ENCODE measurements around the gene RAPGEF1. TPM values are rescaled to one million over a fixed set of nuclear protein-coding genes. Genes with fewer than 3 reads are reported as not detected.
"Not testable (repeated sequence)": the region's sequence is repeated elsewhere in the genome, so short reads cannot be mapped to it uniquely, and the experiment has no call there.

The RAPGEF1 gene
- total and polyA plus RNA-seq, 5 donors from 2014 or later, result 3.8 to 159 (median 4.6) TPM

- Histone ChIP-seq H3K27ac (ENCODE audit: insufficient read depth, low read length, poor library complexity, severe bottlenecking) (peak overlapping the region; percentile 70), H3K36me3 (ENCODE audit: control insufficient read depth, insufficient read depth, low read length) (no peaks in the 10 kb centered on the region), H3K9me3 (ENCODE audit: control insufficient read depth in 2 of 2, low read length in 2 of 2) (no peaks in the 10 kb centered on the region), H3K4me3 (ENCODE audit: low read depth, low read length) (peak overlapping the region; percentile 62), H3K4me1 (ENCODE audit: control insufficient read depth, insufficient read depth, low read length, poor library complexity, severe bottlenecking) (peaks cover 53% of the 10 kb centered on the region), H3K27me3 (ENCODE audit: control insufficient read depth, insufficient read depth, low read length) (no peaks in the 10 kb centered on the region)
- Mint-ChIP-seq H3K4me1 (peaks cover 33 to 73% (median 56%) of the 10 kb centered on the region in 4 donors), H3K27me3 (no peaks in the 10 kb centered on the region), H3K9me3 (no peaks in the 10 kb centered on the region), H3K36me3 (no peaks in the 10 kb centered on the region), H3K4me3 (peak overlapping the region in 2 of 4 donors; percentile 64 to 72), H3K27ac (peak overlapping the region; percentile 88 to 98 (median 88))
- ATAC-seq (ENCODE audit: low read depth in 2 of 2) (no peak), DNase-seq (no peak)
Observed at GRCh38 chr9:131657456-131657855, 82.4 kb downstream of the RAPGEF1 start.

- peaks cover 33 to 68% (median 53%) of the 10 kb centered on the region in 4 donors for H3K4me1 Mint-ChIP-seq
- H3K27me3 Mint-ChIP-seq, result no peaks in the 10 kb centered on the region
- peak overlapping the region; percentile 83 to 95 (median 88) for H3K27ac Mint-ChIP-seq
- no peaks in the 10 kb centered on the region for H3K36me3 ChIP-seq (ENCODE audit: control insufficient read depth, insufficient read depth, low read length)
- H3K9me3 ChIP-seq (ENCODE audit: control insufficient read depth in 2 of 2, low read length in 2 of 2), result no peaks in the 10 kb centered on the region
- no peaks in the 10 kb centered on the region for H3K9me3 Mint-ChIP-seq
- DNase-seq (peak in 2 of 3 donors; percentile 35 to 66), ATAC-seq (ENCODE audit: low read depth in 2 of 2) (peak; percentile 36 to 48)
- H3K4me3 Mint-ChIP-seq, result peak overlapping the region; percentile 13 to 72 (median 53)
- peak overlapping the region; percentile 70 for H3K27ac ChIP-seq (ENCODE audit: insufficient read depth, low read length, poor library complexity, severe bottlenecking)
- H3K4me3 ChIP-seq (ENCODE audit: low read depth, low read length), result peak overlapping the region; percentile 62
- H3K36me3 Mint-ChIP-seq, result no peaks in the 10 kb centered on the region
- H3K27me3 ChIP-seq (ENCODE audit: control insufficient read depth, insufficient read depth, low read length), result no peaks in the 10 kb centered on the region
- peaks cover 48% of the 10 kb centered on the region for H3K4me1 ChIP-seq (ENCODE audit: control insufficient read depth, insufficient read depth, low read length, poor library complexity, severe bottlenecking)
Observed at GRCh38 chr9:131657037-131657377, 82.9 kb downstream of the RAPGEF1 start.

- Mint-ChIP-seq H3K4me1 (peaks cover 33 to 70% (median 54%) of the 10 kb centered on the region in 4 donors), H3K36me3 (no peaks in the 10 kb centered on the region), H3K9me3 (no peaks in the 10 kb centered on the region), H3K27me3 (no peaks in the 10 kb centered on the region), H3K27ac (peak overlapping the region; percentile 83 to 95 (median 88)), H3K4me3 (peak overlapping the region; percentile 13 to 72 (median 53))
- Histone ChIP-seq H3K27ac (ENCODE audit: insufficient read depth, low read length, poor library complexity, severe bottlenecking) (peak overlapping the region; percentile 70), H3K4me3 (ENCODE audit: low read depth, low read length) (peak overlapping the region; percentile 62), H3K4me1 (ENCODE audit: control insufficient read depth, insufficient read depth, low read length, poor library complexity, severe bottlenecking) (peaks cover 48% of the 10 kb centered on the region), H3K36me3 (ENCODE audit: control insufficient read depth, insufficient read depth, low read length) (no peaks in the 10 kb centered on the region), H3K27me3 (ENCODE audit: control insufficient read depth, insufficient read depth, low read length) (no peaks in the 10 kb centered on the region), H3K9me3 (ENCODE audit: control insufficient read depth in 2 of 2, low read length in 2 of 2) (no peaks in the 10 kb centered on the region)
- DNase-seq, result peak; percentile 46 to 80 (median 59)
- ATAC-seq (ENCODE audit: low read depth in 2 of 2), result peak; percentile 88 to 89
Observed at GRCh38 chr9:131656356-131657036, 83.4 kb downstream of the RAPGEF1 start.

- not testable (repeated sequence) for ATAC-seq (ENCODE audit: low read depth in 2 of 2); H3K4me3 ChIP-seq (ENCODE audit: low read depth, low read length); DNase-seq; H3K27me3 ChIP-seq (ENCODE audit: control insufficient read depth, insufficient read depth, low read length); H3K27me3 Mint-ChIP-seq; H3K4me3 Mint-ChIP-seq; H3K9me3 ChIP-seq (ENCODE audit: control insufficient read depth in 2 of 2, low read length in 2 of 2); H3K27ac ChIP-seq (ENCODE audit: insufficient read depth, low read length, poor library complexity, severe bottlenecking); H3K9me3 Mint-ChIP-seq
- H3K36me3 ChIP-seq (ENCODE audit: control insufficient read depth, insufficient read depth, low read length), result peaks cover 16% of the 10 kb centered on the region
- H3K36me3 Mint-ChIP-seq, result peaks cover 12% of the 10 kb centered on the region
- H3K27ac Mint-ChIP-seq, result peak overlapping the region in 2 of 3 donors; percentile 72 to 83
- H3K4me1 ChIP-seq (ENCODE audit: control insufficient read depth, insufficient read depth, low read length, poor library complexity, severe bottlenecking), result peaks cover 43% of the 10 kb centered on the region
- H3K4me1 Mint-ChIP-seq, result peaks cover 27 to 67% (median 54%) of the 10 kb centered on the region in 4 donors
Observed at GRCh38 chr9:131654369-131654768, 85.5 kb downstream of the RAPGEF1 start.

- Mint-ChIP-seq H3K27me3 (no peaks in the 10 kb centered on the region), H3K9me3 (no peaks in the 10 kb centered on the region), H3K27ac (peak overlapping the region; percentile 68 to 74 (median 69)), H3K4me1 (peaks cover 16 to 44% (median 38%) of the 10 kb centered on the region in 4 donors), H3K36me3 (peaks cover 13% of the 10 kb centered on the region), H3K4me3 (no peak overlapping the region)
- Histone ChIP-seq H3K27ac (ENCODE audit: insufficient read depth, low read length, poor library complexity, severe bottlenecking) (no peak overlapping the region), H3K9me3 (ENCODE audit: control insufficient read depth in 2 of 2, low read length in 2 of 2) (no peaks in the 10 kb centered on the region), H3K27me3 (ENCODE audit: control insufficient read depth, insufficient read depth, low read length) (no peaks in the 10 kb centered on the region), H3K36me3 (ENCODE audit: control insufficient read depth, insufficient read depth, low read length) (peaks cover 32% of the 10 kb centered on the region), H3K4me1 (ENCODE audit: control insufficient read depth, insufficient read depth, low read length, poor library complexity, severe bottlenecking) (peaks cover 19% of the 10 kb centered on the region), H3K4me3 (ENCODE audit: low read depth, low read length) (no peak overlapping the region)
- DNase-seq (peak in 1 of 3 donors; percentile 47), ATAC-seq (ENCODE audit: low read depth in 2 of 2) (no peak)
Observed at GRCh38 chr9:131651599-131651998, 88.3 kb downstream of the RAPGEF1 start.

GRCh38 chr9:131651160-131651559, 88.7 kb downstream of the RAPGEF1 start:
- Mint-ChIP-seq H3K9me3 (no peaks in the 10 kb centered on the region), H3K4me3 (no peak overlapping the region), H3K27me3 (no peaks in the 10 kb centered on the region), H3K27ac (peak overlapping the region; percentile 68 to 74 (median 69)), H3K36me3 (peaks cover 13% of the 10 kb centered on the region), H3K4me1 (peaks cover 11 to 40% (median 36%) of the 10 kb centered on the region in 4 donors)
- peaks cover 33% of the 10 kb centered on the region for H3K36me3 ChIP-seq (ENCODE audit: control insufficient read depth, insufficient read depth, low read length)
- no peaks in the 10 kb centered on the region for H3K27me3 ChIP-seq (ENCODE audit: control insufficient read depth, insufficient read depth, low read length)
- H3K4me3 ChIP-seq (ENCODE audit: low read depth, low read length), result no peak overlapping the region
- H3K4me1 ChIP-seq (ENCODE audit: control insufficient read depth, insufficient read depth, low read length, poor library complexity, severe bottlenecking), result peaks cover 15% of the 10 kb centered on the region
- ATAC-seq (ENCODE audit: low read depth in 2 of 2), result no peak
- no peak for DNase-seq
- no peaks in the 10 kb centered on the region for H3K9me3 ChIP-seq (ENCODE audit: control insufficient read depth in 2 of 2, low read length in 2 of 2)
- H3K27ac ChIP-seq (ENCODE audit: insufficient read depth, low read length, poor library complexity, severe bottlenecking), result no peak overlapping the region

- Histone ChIP-seq H3K27ac (ENCODE audit: insufficient read depth, low read length, poor library complexity, severe bottlenecking) (no peak overlapping the region), H3K4me1 (ENCODE audit: control insufficient read depth, insufficient read depth, low read length, poor library complexity, severe bottlenecking) (peaks cover 16% of the 10 kb centered on the region), H3K9me3 (ENCODE audit: control insufficient read depth in 2 of 2, low read length in 2 of 2) (no peaks in the 10 kb centered on the region), H3K4me3 (ENCODE audit: low read depth, low read length) (no peak overlapping the region), H3K36me3 (ENCODE audit: control insufficient read depth, insufficient read depth, low read length) (peaks cover 39% of the 10 kb centered on the region), H3K27me3 (ENCODE audit: control insufficient read depth, insufficient read depth, low read length) (no peaks in the 10 kb centered on the region)
- no peaks in the 10 kb centered on the region for H3K9me3 Mint-ChIP-seq
- no peak for DNase-seq
- no peak for ATAC-seq (ENCODE audit: low read depth in 2 of 2)
- peaks cover 8 to 36% (median 31%) of the 10 kb centered on the region in 4 donors for H3K4me1 Mint-ChIP-seq
- peak overlapping the region in 1 of 3 donors; percentile 17 for H3K27ac Mint-ChIP-seq
- no peak overlapping the region for H3K4me3 Mint-ChIP-seq
- H3K27me3 Mint-ChIP-seq, result no peaks in the 10 kb centered on the region
- H3K36me3 Mint-ChIP-seq, result peaks cover 18% of the 10 kb centered on the region
Observed at GRCh38 chr9:131650254-131650653, 89.6 kb downstream of the RAPGEF1 start.

- H3K27me3 ChIP-seq (ENCODE audit: control insufficient read depth, insufficient read depth, low read length), result no peaks in the 10 kb centered on the region
- H3K27ac ChIP-seq (ENCODE audit: insufficient read depth, low read length, poor library complexity, severe bottlenecking), result no peak overlapping the region
- no peak for DNase-seq
- peaks cover 18% of the 10 kb centered on the region for H3K36me3 Mint-ChIP-seq
- H3K9me3 Mint-ChIP-seq, result no peaks in the 10 kb centered on the region
- peak overlapping the region in 2 of 3 donors; percentile 7 to 17 for H3K27ac Mint-ChIP-seq
- H3K4me3 ChIP-seq (ENCODE audit: low read depth, low read length), result no peak overlapping the region
- H3K27me3 Mint-ChIP-seq, result no peaks in the 10 kb centered on the region
- H3K4me1 ChIP-seq (ENCODE audit: control insufficient read depth, insufficient read depth, low read length, poor library complexity, severe bottlenecking), result peaks cover 17% of the 10 kb centered on the region
- peaks cover 12 to 34% (median 31%) of the 10 kb centered on the region in 4 donors for H3K4me1 Mint-ChIP-seq
- peaks cover 44% of the 10 kb centered on the region for H3K36me3 ChIP-seq (ENCODE audit: control insufficient read depth, insufficient read depth, low read length)
- H3K9me3 ChIP-seq (ENCODE audit: control insufficient read depth in 2 of 2, low read length in 2 of 2), result no peaks in the 10 kb centered on the region
- ATAC-seq (ENCODE audit: low read depth in 2 of 2), result no peak
- H3K4me3 Mint-ChIP-seq, result no peak overlapping the region
Observed at GRCh38 chr9:131649646-131650045, 90.2 kb downstream of the RAPGEF1 start.
